Right cardiac atrium (tissue), 5 donors: Measurements from ENCODE around the gene SLC16A13. TPM values are rescaled to one million over a fixed set of nuclear protein-coding genes. Genes with fewer than 3 reads are reported as not detected.

Experiments used
- ATAC-seq, 2 donors: fragments of 200-7000 bp; cut with Tn5 transposase; one replicate each; pipeline versions ENCODE4 v1.8.0 to v1.9.1; 2020; ENCODE audit warnings: moderate library complexity in 2 of 2, mild to moderate bottlenecking in 1 of 2
- DNase-seq, 3 donors: peaks; one replicate each; pipeline ENCODE4 v3.0.0-alpha.2; 2020
- H3K27ac ChIP-seq: one replicate; pipeline ENCODE4 v1.5.1; 2013; ENCODE audit warnings: mild to moderate bottlenecking, low read length, control low read depth, moderate library complexity
- H3K27me3 ChIP-seq: one replicate; pipeline ENCODE4 v1.6.1; 2013; ENCODE audit not compliant: control insufficient read depth, insufficient read depth
- H3K4me1 ChIP-seq: one replicate; pipeline ENCODE4 v1.6.1; 2013; ENCODE audit warnings: low read length; ENCODE audit not compliant: control insufficient read depth, insufficient read depth
- H3K4me3 ChIP-seq: one replicate; pipeline ENCODE4 v1.5.1; 2013; ENCODE audit warnings: low read length, control low read depth
- H3K9me3 ChIP-seq: one replicate; pipeline ENCODE4 v1.6.1; 2013; ENCODE audit warnings: low read length; ENCODE audit not compliant: control insufficient read depth
- WGBS: extraction: QIAGEN DNeasy Blood & Tissue Kit; methylation state at CpG from one replicate; pipeline ENCODE4 v1.1.7; 2013; 5-methylcytosine and 5-hydroxymethylcytosine counted together
- intact Hi-C, 4 donors: fragments of 100-400 bp; cut with DNase I; formaldehyde crosslinking; loops; one replicate each; pipeline versions ENCODE4 v1.11.0 to v1.14.0; 2022 to 2023
- polyA plus RNA-seq: library from polyadenylated mRNA; stranded (reverse); fragments of 200-250 nt; gene quantifications from one replicate; pipeline ENCODE4 v1.2.3, GENCODE V29; 2013
- total RNA-seq, 4 donors: library from RNA; stranded (reverse); fragmentation: NEBNext Ultra II Directional; extraction: Animal tissue kit (Norgen Biotek cat#: 25700); gene quantifications; one replicate each; pipeline ENCODE4 v1.2.1, GENCODE V29; 2021
- donor health status: healthy with polysubstance abuse.
- donor health status: DM: no; HTN: yes; CAD: no.
- donor health status: DM: no; HTN: no; CAD: no.
- donor health status: DM: no; HTN: yes; CAD: no; lungs with severe emphysema.
- donor health status: DM: yes; HTN: yes; CAD: no.

SLC16A13 gene
- total and polyA plus RNA-seq, 5 donors: 0.91 to 1.2 (median 1.0) TPM

- no peaks in the 10 kb centered on the region for H3K9me3 ChIP-seq
- H3K4me3 ChIP-seq: peak overlapping the region; percentile 21
- H3K27me3 ChIP-seq: no peaks in the 10 kb centered on the region
- DNase-seq (peak; percentile 86 to 95 (median 94)), ATAC-seq (peak; percentile 67 to 71)
- peaks cover 5% of the 10 kb centered on the region for H3K4me1 ChIP-seq
- peak overlapping the region; percentile 85 for H3K27ac ChIP-seq
- intact Hi-C loops: loop anchor here in 1 of 4 donors (5.0 kb wide), 1 partner anchor 110 kb away; no protein-coding TSS in a partner anchor
- 2% methylated on average over 53 of the region's 53 CpGs for WGBS
Observed at GRCh38 chr17:7021993-7022778, 13.6 kb upstream of the SLC16A13 start.

DNA sequence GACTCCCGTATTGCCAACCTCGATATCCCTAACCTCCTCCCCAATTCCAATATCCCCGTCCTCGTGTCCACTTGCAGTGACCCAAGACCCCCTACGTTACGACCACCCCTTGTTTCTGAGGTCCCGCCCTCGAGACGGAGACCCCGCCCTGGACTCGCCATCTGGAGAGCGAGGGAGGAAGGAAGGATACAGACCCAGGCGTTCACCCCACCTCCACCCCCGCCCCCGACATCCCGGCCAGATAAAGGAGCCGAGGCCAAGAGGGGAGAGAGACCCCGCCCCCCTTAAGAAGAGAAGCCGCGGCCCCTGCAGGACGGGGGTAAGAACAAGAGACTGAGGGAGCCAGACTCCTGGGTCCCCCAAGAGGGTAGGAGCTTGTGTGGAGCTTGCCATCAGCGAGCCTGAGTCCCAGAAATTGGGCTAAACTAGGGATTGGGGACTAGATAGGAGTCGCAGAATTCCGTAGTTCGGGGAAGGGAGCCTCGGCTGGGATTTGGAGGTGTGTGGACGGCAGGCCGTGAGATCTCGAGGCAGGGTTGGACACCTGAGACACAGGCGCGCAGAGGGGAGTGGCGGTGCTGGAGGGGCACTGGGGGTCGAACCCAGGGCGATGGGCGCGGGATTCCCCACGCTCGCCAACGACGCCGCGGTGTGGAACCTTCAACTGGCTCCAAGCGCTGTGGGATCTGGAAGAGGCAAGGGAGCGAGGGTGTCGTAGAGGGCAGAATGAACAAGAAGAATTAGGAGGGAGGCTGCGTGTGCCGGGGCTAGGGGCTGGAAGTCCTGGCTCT, 12.8 kb upstream of the SLC16A13 start, which contains the start of gene BCL6B:
TSS of gene BCL6B (plus strand) at position 270 of the 791 bp plus-strand sequence. CDS start 622 bp downstream, outside the sequence.
- no peaks in the 10 kb centered on the region for H3K27me3 ChIP-seq
- peak within 1 kb of the TSS; percentile 88 for H3K27ac ChIP-seq
- whole genome bisulfite sequencing: 8% methylated on average over 47 of the region's 47 CpGs
- ATAC-seq (peak; percentile 5 to 53), DNase-seq (peak; percentile 64 to 80 (median 75))
- intact Hi-C loops: loop anchor here in 1 of 4 donors (5.0 kb wide), 1 partner anchor 111 kb away; no protein-coding TSS in a partner anchor
- H3K9me3 ChIP-seq: no peaks in the 10 kb centered on the region
- H3K4me1 ChIP-seq: peaks cover 3% of the 10 kb centered on the region
- H3K4me3 ChIP-seq: peak within 1 kb of the TSS; percentile 32

GRCh38 chr17:7023576-7024401, 12.0 kb upstream of the SLC16A13 start:
- Histone ChIP-seq H3K4me3 (peak overlapping the region; percentile 32), H3K27ac (peak overlapping the region; percentile 88), H3K4me1 (peaks cover 2% of the 10 kb centered on the region), H3K27me3 (no peaks in the 10 kb centered on the region), H3K9me3 (no peaks in the 10 kb centered on the region)
- WGBS: 27% methylated on average over 51 of the region's 51 CpGs
- intact Hi-C loops: loop anchor here in 1 of 4 donors (5.0 kb wide), 1 partner anchor 111 kb away; no protein-coding TSS in a partner anchor
- DNase-seq (peak; percentile 95 to 97 (median 96)), ATAC-seq (peak; percentile 66 to 71)

DNA sequence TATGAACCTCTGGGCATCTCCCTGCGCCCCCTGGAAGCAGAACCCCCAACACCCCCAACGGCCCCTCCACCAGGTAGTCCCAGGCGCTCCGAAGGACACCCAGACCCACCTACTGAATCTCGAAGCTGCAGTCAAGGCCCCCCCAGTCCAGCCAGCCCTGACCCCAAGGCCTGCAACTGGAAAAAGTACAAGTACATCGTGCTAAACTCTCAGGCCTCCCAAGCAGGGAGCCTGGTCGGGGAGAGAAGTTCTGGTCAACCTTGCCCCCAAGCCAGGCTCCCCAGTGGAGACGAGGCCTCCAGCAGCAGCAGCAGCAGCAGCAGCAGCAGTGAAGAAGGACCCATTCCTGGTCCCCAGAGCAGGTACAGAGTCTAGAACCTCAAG, 11.4 kb upstream of the SLC16A13 start:
- ATAC-seq: no peak
- Histone ChIP-seq H3K27me3 (no peaks in the 10 kb centered on the region), H3K4me1 (peaks cover 2% of the 10 kb centered on the region), H3K27ac (no peak overlapping the region), H3K9me3 (no peaks in the 10 kb centered on the region), H3K4me3 (no peak overlapping the region)
- WGBS: 58% methylated on average over 8 of the region's 8 CpGs
- DNase-seq: peak in 2 of 3 donors; percentile 25 to 65
- intact Hi-C loops: loop anchor here in 1 of 4 donors (5.0 kb wide), 1 partner anchor 112 kb away; no protein-coding TSS in a partner anchor

GRCh38 chr17:7025245-7025644, 10.6 kb upstream of the SLC16A13 start:
- H3K9me3 ChIP-seq: no peaks in the 10 kb centered on the region
- H3K4me3 ChIP-seq: no peak overlapping the region
- no peak for DNase-seq
- no peak for ATAC-seq
- no peaks in the 10 kb centered on the region for H3K27me3 ChIP-seq
- peaks cover 2% of the 10 kb centered on the region for H3K4me1 ChIP-seq
- WGBS: 71% methylated on average over 1 of the region's 1 CpG
- no peak overlapping the region for H3K27ac ChIP-seq
- intact Hi-C loops: no loop called here

GRCh38 chr17:7026471-7027115, 9.2 kb upstream of the SLC16A13 start:
- Histone ChIP-seq H3K27ac (peak overlapping the region; percentile 16), H3K27me3 (no peaks in the 10 kb centered on the region), H3K4me1 (peaks cover 2% of the 10 kb centered on the region), H3K4me3 (no peak overlapping the region), H3K9me3 (no peaks in the 10 kb centered on the region)
- WGBS: 80% methylated on average over 29 of the region's 29 CpGs
- intact Hi-C loops: no loop called here
- ATAC-seq (no peak), DNase-seq (peak in 1 of 3 donors; percentile 39)

DNA sequence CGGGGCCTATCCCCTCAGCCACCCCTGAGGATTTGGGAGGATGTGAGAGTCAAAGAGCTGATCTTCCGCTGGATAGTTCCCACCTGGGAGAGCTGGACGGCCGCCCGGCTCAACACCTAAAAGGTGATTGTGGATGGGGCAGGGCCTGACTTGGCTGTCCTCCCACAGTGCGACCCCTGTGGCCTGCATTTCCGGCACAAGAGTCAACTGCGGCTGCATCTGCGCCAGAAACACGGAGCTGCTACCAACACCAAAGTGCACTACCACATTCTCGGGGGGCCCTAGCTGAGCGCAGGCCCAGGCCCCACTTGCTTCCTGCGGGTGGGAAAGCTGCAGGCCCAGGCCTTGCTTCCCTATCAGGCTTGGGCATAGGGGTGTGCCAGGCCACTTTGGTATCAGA, 8.5 kb upstream of the SLC16A13 start:
- no peak overlapping the region for H3K4me3 ChIP-seq

GRCh38 chr17:7029096-7029495, 6.7 kb upstream of the SLC16A13 start:
- intact Hi-C loops: no loop called here
- Histone ChIP-seq H3K9me3 (no peaks in the 10 kb centered on the region), H3K27me3 (no peaks in the 10 kb centered on the region), H3K4me3 (no peak overlapping the region), H3K27ac (peak overlapping the region; percentile 69), H3K4me1 (peaks cover under 1% of the 10 kb centered on the region)
- 69% methylated on average over 3 of the region's 3 CpGs for WGBS
- ATAC-seq (no peak), DNase-seq (no peak)

More for the DNA sequence above, 8.5 kb upstream of the SLC16A13 start:
- H3K27me3 ChIP-seq: no peaks in the 10 kb centered on the region
- DNase-seq (peak in 2 of 3 donors; percentile 55 to 56), ATAC-seq (no peak)
- intact Hi-C loops: no loop called here
- no peak overlapping the region for H3K27ac ChIP-seq
- no peaks in the 10 kb centered on the region for H3K9me3 ChIP-seq
- peaks cover 2% of the 10 kb centered on the region for H3K4me1 ChIP-seq
- WGBS: 43% methylated on average over 13 of the region's 13 CpGs

- ATAC-seq (peak; percentile 32 to 51), DNase-seq (peak in 2 of 3 donors; percentile 47 to 57)
- H3K9me3 ChIP-seq: no peaks in the 10 kb centered on the region
- H3K4me3 ChIP-seq: no peak overlapping the region
- intact Hi-C loops: no loop called here
- no peaks in the 10 kb centered on the region for H3K4me1 ChIP-seq
- peak overlapping the region; percentile 69 for H3K27ac ChIP-seq
- 49% methylated on average over 8 of the region's 8 CpGs for WGBS
- H3K27me3 ChIP-seq: no peaks in the 10 kb centered on the region
Observed at GRCh38 chr17:7029659-7030058, 6.2 kb upstream of the SLC16A13 start.
